Esophagus squamous epithelium (tissue), 4 donors: ENCODE measurements around the gene UQCRC1.

Experiments
- POLR2A ChIP-seq, 4 donors: fragments of 450-650 bp; IDR thresholded peaks; one replicate each; pipeline ENCODE4 v1.6.1; 2017; ENCODE audit warnings: antibody characterized with exemption in 4 of 4, mild to moderate bottlenecking in 4 of 4, moderate library complexity in 3 of 4
- TF ChIP-seq, protein P1 (sequence below), 6 experiments: fragments of 450-650 bp in 4 of 6; fragments of 200-600 bp in 2 of 6; sonication (generic) in 2 of 6; IDR thresholded peaks; one replicate each; pipeline ENCODE4 v1.5.1; 2016 to 2019; ENCODE audit warnings: antibody characterized with exemption in 6 of 6, mild to moderate bottlenecking in 4 of 6, moderate library complexity in 4 of 6

DNA sequence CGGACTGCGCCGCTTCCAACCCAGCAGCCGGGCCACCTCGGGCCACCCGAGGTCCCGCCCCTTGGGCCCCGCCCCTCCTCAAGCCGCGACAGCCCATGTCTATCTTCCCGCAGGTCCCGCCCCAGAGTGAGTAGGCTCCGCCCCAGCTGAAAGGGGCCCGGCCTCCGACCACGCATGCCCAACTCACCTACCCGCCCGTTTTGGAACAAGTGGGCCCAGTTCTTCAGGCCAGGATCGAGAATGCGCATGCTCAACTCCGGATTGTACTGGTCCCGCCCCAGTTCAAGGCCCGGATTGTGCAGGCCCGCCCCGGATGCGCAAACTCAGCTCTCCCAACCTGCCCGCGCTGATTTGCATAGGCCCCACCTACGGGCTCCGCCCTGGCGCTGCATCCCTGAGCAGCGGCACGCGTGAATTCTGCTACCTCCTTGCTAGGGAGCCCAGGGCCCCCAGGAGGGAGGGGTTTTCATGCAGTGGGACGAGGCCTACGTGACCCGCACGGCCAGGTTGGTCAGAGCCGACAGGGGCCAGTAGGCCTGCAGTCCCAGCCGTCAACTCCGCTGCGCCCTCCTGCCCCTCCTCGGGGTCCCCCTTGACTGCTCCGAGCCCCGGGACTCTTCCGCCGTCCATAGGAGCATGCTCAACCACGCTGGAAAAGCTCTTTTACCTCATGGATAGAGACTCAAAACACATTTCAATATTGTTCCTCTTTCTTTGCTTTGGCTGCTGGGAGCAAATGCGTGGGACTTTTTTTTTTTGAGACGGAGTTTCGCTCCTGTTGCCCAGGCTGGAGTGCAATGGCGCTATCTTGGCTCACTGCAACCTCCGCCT, 52.4 kb downstream of the UQCRC1 start, which contains the start of gene PFKFB4:
- TF ChIP-seq, protein P1, sequence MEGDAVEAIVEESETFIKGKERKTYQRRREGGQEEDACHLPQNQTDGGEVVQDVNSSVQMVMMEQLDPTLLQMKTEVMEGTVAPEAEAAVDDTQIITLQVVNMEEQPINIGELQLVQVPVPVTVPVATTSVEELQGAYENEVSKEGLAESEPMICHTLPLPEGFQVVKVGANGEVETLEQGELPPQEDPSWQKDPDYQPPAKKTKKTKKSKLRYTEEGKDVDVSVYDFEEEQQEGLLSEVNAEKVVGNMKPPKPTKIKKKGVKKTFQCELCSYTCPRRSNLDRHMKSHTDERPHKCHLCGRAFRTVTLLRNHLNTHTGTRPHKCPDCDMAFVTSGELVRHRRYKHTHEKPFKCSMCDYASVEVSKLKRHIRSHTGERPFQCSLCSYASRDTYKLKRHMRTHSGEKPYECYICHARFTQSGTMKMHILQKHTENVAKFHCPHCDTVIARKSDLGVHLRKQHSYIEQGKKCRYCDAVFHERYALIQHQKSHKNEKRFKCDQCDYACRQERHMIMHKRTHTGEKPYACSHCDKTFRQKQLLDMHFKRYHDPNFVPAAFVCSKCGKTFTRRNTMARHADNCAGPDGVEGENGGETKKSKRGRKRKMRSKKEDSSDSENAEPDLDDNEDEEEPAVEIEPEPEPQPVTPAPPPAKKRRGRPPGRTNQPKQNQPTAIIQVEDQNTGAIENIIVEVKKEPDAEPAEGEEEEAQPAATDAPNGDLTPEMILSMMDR (IDR thresholded peaks at IDR 0.05), result peak in 4 of 6 experiments; percentile 11 to 59 (median 28)
- peak in 2 of 4 donors; percentile 25 to 49 for TF ChIP-seq POLR2A (IDR thresholded peaks at IDR 0.05)
